HG02642 (cell line): ENCODE data around the gene TMEM144.
A peak's percentile ranks its signal among the peaks of the same experiment; 100 is the strongest.
"Not testable (repeated sequence)": the region's sequence is repeated elsewhere in the genome, so short reads cannot be mapped to it uniquely, and the experiment has no call there.

ENCODE experiments used
- ATAC-seq: cut with Tn5 transposase; IDR thresholded peaks from one replicate; pipeline ENCODE4 v1.9.1; 2021; ENCODE audit warnings: mild to moderate bottlenecking; ENCODE audit not compliant: unreplicated experiment, poor library complexity

Gene TMEM144

DNA sequence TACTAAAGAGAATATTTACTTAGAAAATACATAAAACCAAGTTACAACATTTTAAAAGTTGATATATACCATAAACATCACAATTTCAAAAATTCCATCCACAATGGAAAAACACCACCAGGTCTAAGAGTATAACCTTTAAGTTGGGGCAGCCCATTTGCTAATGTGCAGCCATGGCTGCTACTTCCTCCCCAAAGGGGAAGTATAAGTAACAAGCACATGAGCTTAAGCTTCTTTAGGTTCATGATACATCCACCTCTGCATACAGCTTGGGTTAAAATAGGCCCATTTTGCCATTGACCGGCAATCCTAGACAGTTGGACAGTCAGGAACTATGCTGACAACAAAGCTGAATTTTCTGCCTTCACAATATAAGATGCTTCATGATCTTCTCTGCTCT lies 20.9 kb upstream of the TMEM144 start:
- no peak for ATAC-seq

DNA sequence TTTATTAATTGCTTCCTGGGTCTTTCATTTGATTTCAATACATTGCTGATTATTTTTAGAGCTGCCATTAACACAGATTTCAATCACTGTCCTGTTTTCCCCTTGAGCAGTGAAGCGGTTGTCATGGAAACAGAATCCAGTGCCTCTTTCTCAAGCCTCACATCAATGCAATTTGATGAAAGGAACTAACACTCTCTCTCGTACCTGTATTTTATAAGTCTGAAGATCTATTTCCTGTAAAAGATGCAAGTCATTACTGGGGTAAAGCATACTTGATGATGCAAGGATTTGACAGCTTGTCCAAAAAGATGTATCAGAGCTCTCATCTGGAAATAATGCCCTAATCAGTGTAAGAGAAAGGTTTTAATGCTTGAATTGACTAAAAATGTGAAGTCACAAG lies 19.6 kb upstream of the TMEM144 start:
- no peak for ATAC-seq

DNA sequence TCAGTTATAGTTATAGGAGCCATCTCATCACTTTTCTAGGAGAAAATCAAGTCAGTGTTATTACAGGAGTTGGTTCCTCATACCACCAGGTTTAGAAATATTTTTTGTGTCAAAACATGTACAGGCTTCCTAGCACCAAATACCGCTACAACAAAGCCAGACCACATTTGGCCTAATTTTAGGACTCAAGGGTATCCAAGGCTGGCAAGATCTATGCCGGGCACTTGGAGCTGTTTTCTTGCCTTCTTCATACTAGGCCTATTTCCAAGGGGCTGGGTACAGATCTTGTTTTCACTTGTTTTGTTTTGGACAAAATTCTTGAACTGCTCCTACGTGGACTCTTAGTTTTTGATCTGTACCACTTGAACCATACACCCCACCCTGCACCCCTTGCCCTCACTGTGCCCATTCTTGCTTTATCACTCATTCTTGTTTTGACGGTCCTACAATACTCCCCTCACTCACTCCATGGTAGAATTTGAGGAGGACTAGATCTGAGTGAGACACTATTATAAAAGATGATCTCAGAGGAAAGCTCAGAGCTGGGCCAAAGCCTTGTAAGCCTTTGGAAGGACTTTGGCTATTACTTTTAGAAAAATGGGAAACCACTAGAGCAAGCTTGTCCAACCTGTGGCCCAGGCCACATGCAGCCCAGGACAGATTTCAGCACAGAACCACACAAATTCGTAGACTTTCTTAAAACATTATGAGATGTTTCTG lies 17.7 kb upstream of the TMEM144 start:
- ATAC-seq = no peak

DNA sequence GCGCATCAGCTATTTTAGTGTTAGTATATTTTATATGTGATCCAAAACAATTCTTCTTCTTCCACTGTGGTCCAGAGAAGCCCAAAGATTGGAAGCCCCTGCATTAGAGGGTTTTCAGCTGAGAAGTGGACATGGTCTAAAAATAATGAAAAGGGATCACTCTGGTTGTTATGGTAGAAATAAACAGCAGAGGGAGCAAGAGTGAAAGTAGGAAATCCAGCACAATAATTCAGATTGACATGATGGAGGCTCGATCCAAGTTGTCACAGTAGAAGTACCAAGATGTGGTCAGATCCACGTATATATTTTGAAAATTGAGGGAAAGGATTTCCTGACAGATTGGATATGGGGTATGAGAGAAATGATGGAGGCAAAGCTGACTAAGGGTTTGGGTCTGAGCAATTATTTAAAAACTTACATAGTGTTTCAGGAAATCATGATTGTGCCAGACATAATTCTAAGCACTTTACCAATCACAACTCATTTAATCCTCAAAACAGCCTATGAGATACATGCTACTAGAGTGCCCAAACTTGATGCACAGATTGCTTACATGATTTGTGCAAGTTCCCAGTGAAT lies 17.0 kb upstream of the TMEM144 start:
- ATAC-seq = no peak

DNA sequence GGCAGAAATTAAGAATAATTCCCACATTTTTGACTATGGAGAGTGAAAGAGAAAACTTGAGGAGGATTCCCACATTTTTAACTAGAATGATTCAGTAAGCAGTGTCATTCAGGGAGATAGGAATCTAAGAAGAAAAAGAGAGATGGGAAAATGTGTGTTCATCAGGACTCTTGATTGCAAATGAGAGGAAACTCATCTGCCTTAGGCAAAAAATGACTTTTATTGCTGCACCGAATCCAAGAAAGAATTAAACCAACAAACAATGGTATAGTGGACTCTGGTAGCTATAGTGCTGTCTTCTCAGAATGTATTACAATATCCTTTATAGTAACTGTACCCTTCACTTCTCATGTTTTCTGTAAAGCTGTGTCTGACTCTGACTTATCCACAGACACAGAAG lies 15.0 kb upstream of the TMEM144 start:
- no peak for ATAC-seq

DNA sequence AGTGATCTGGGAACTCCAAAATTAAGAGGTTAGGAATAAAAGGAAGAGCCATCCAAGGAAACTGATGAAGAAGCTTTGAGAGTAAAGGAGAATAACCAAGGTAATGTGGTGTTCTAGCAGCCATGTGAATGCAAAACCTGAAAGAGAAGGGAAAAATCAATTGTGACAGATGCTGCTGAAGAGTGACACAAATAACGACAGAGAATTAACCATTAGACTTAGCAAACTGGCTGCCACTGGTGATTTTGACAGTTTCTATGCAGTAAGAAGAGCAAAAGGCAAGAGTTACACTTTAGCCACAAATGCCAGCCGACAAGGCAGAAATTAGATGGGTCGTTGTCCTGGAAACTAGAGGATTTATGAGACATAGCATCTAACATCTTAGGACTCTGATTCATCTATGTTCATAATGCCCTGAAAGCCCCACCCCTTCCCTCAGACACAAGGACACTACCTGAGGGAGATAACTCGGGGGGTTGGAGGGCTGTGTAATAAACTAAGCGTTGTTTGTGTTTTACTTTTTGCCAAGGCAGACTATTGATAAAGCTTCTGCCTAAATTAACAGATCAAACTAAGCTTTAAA lies 13.0 kb upstream of the TMEM144 start:
- ATAC-seq = no peak

DNA sequence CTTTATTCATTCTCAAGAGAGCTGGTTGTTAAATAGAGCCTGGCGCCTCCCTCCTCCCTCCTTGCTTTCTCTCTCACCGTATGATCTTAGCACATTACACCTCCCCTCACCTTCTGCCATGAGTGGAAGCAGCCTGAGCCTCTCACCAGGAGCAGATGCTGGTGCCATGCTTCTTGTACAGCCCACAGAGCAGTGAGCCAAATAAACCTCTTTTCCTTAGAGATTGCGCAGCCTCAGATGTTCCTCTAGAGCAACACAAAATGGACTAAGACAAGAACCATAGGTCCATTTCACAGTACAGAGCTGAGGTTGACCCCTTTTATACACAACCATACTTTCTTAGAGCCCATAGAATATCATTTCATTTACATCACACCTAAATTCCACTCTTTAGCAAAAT lies 10.1 kb upstream of the TMEM144 start:
- no peak for ATAC-seq

DNA sequence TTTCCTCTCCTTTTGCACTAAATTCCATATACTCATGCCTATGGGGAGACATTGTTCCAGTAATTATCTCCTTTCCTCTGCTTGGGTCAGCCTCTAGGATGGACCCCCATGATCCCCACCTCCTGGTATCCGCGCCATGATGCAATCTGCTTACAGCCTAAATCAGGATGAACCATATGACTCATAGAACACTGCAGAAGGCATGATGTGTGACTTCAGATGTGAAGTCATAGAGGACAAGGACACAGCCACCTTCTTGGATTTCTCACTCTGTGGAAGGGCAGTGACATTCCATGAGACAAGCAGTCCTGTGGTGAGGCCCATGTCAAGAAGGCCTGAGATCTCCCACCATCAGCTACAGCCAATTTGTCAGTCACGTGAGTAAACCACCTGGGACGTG lies 9.0 kb upstream of the TMEM144 start:
- ATAC-seq = no peak

DNA sequence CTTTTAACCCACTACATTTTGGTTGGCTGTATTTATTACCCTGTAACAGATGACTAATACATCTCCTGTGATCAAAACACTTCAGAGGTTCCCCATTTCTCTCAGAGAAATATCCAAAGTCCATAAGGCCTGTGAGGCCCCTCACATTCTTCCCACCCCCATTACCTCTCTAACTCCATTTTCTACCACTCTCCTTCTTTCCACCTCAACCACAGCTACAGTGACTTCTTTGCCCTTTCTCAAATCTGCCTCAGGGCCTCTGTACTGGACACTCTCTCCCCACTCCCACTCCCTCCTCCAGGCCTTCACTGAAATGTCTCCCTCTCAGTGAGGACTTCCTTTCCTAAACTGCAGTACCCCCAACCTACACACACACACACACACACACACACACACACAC lies 8.4 kb upstream of the TMEM144 start:
- ATAC-seq = no peak

DNA sequence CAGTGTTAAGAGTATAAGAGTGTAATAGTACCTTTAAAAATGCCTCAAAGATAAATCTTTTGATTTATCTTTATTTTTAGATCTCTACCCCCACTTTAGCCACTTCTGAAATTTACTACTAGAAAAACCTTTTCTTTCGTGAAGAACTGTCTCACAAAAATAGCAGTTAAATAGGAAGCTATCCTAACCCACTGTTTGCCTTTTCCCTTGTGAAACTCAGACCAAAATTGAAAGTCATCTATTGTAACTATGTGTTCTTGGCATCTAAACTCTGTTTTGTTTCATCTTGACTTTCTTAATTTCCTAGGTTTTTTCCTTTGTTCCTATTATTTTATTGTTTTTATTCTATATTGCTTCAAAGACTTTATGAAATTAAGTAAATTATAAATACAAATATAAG lies 7.8 kb upstream of the TMEM144 start:
- ATAC-seq = no peak

DNA sequence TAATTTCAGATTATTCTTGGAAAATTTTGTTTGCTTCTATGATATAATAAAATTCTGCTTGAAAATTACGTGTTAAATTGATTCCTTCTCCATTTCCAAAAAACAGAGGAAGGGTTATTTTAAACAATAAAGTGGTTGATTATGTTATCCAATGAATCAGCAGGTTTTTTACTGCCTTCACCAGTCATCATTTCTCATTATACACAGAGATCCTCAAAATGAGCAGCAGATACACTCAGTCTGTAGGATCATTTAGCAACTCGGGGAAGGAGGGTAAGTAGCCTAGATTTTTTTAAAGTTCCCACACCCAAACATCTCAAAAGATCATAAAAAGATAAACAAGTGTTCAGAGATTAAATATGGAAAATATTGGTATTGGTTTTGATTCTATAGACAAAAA lies 6.8 kb upstream of the TMEM144 start:
- ATAC-seq = no peak

DNA sequence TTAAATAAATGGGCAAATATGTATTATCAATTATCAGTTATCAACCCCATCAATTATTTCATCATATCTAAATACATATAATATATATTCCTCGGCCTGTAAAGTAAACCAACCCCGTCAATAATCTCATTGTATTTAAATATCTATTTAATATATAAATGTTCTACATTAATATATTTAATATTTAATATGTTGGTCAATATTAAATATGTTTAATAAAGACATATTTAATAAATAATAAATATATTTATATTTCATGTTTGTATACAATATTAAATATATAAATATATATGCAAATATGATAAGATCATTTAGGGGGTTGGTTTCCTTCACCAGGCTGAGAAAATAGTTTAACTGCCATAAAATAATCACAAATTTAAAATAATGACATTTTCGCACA lies 6.4 kb upstream of the TMEM144 start:
- ATAC-seq = no peak

DNA sequence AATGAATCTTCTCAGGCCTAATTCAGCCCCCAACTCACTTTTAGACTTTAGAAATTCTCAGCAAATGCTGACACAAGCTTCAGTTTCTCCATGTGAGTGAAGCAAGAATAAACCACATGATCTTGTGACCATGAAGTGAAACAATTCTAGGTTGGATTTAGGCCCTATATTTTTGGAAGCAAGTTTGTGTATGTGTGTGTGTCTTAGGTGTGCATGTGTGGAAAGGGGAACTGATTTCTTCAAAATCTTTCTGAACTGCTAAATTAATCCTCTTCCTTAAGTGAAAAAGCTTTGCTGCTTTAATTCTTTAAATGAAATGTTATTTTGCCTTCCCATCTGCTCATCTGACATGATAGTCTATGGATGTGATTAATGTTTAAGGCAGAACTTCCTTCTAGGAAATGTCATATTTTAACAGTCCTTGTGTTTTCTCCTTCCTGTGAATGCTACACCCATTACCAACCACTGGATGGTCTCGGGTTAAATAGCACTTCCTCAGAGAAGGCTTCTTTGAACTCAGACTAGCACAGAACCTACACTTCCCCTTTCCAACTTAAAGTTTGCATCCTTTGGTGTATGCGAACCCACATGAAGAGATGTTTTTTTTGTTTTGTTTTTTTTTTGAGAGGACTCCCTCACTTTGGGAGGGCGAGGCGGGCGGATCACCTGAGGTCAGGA lies 1.2 kb upstream of the TMEM144 start:
- peak; percentile 41 for ATAC-seq

DNA sequence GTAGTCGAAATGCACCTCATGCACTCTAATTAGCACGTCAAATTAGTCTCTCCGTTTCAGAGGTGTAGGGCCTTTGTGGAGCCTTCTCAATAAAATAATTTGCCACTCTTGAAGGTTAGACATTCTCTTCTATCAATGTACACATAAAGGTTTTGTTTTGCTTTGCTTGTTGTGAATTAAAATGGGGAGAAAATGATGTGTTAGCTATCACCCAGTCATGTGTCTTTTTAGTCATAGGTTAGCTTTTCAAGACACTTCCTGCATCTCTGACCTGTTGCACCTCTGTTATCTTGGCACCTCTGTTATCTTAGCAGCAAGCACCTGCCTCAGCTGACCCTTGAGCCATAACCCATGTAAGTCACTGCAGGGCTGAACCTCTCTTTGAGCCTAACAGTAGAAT lies 936 bp downstream of the TMEM144 start:
- ATAC-seq = no peak

DNA sequence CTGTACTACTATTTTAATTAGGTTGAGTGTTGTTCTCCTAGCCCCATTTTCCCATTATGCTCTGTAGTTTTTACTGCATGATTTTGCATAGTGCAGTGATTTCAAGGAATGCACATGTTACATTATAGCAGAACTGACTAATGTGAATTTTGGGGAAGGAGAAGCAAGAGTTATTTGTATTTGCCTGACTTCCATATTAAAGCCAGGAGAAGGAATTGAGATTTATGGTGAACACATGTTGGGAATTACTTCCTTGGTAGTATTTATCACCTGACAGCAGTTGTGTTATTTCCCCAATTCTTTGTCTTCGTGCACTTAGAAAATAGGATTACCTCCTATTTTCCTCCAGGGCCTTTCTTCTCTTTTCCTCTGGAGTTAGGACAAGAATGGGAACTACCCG lies 3.2 kb downstream of the TMEM144 start:
- ATAC-seq = no peak

DNA sequence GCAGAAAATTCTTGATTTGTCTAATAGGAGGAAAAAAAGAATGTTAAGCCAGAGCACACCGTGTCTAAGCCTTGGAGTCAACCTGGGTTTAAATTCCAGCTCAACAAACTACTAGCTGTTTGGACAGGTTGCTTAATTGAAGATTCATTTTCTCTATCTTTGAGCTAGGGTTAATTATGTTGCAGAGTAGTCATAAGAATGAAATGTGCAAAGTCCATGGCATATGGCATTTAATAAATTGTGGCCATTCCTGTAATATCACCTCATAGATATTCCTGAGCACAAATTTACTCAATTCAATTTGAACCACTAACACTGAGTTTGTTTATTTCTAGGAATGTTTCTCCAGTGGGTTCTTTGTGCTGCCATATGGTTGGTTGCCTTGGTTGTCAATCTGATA lies 4.6 kb downstream of the TMEM144 start:
- no peak for ATAC-seq

DNA sequence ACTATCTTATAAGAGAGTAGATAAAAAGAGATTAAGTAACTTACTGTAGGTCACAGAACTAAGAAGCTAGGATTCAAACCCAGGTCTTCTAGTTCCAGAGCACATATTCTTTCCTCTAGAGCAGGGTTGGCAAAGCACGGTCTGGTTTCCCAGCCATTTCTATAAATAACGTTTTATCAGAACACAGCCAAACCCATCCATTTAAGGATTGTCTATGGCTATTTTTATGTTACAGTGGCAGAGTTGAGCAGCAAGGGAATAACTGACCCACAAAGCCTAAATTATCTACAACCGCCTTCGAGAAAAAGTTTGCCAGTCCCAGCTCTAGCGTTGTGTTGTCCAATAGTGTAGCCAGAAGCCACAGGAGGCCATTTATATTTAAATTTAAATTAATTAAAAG lies 7.5 kb downstream of the TMEM144 start:
- no peak for ATAC-seq

DNA sequence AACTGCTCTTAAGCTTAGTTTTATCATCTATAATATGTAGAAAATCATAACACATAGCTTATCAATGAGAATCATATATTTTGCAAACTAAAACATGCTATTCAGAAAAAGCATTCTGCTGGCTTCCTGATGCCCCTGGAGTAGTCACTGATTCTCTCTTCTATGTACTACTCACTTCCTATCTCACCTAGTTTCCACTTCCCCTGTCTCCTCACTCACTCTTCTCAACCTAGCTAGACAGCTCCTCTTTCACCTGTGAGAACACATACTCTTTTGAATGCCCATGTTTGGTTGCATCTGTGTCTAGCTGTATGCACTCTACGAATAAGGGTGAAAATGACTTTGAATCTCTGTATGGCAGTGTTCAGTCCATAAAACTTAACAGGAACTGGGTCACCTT lies 9.3 kb downstream of the TMEM144 start:
- no peak for ATAC-seq

DNA sequence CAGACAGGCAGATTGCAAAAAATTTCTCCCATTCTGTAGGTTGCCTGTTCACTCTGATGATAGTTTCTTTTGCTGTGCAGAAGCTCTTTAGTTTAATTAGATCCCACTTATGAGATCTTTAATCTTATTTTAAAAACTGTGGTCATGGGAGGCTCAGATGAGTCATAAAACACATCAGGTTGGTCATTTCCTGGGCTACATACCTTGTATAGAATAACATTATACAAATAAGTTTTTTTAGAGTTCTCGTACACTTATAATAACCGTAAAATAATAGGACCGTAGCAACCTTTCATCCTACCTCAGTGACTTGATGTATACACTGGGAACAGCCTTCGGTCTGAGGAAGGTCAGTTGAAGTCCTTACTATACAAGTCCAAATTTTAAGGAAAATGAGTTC lies 14.0 kb downstream of the TMEM144 start:
- ATAC-seq = not testable (repeated sequence)

DNA sequence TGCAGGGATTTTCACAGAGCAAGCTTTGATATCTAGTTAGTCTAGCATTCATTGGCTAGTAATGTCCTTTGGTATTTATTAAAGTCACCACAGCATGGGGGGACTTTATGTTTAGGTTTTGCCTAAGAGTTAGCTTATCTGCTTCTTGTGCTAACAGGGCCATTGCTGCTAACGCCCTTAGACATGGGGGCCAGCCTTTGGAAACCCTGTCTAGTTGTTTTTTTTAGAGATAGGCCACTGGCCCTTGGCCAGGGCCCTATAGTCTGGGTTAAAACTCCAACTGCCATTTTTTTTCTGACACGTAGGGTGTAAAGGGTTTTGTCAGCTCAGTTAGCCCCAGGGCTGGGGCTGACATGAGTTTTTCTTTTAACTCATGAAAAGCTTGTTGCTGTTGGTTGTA lies 14.7 kb downstream of the TMEM144 start:
- not testable (repeated sequence) for ATAC-seq

DNA sequence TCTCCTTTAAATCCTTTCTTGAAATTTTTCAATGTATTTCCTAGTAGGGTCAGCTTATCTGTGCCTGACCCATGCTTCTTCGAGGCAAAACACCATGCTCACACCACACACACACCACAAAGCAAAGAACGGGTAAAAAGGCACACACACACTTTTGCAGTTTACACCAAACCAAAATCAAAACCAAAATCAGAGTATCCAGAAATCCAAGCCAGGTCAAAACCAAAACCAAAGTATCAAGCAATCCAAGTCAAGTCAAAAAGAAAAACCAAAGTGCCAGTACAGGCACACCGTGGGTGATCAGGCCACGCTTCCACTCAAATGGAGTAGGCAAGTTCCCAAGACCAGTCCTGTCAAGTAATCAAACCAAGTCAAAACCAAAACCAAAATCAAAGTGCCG lies 17.6 kb downstream of the TMEM144 start:
- not testable (repeated sequence) for ATAC-seq

DNA sequence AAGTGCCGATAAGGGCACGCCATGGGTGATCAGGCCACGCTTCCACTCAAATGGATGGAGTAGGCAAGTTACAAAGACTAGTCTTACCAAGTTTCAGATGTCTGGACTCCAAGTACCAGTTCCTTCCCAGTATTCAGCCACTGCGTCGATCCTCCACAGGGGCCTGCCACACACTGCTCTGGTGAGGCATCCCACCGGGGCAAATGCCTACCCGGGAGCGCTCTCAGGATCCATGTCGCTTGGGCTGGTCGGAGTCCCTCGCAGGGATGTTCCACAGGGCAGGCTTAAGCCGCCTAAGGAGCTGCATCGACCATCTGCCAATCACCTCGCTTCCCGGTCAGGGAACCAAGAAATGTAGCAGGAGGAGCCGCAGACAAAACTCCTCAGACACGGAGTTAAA lies 18.1 kb downstream of the TMEM144 start:
- ATAC-seq = not testable (repeated sequence)
